ENCODE data around the gene ZMYM5.
"Not testable (repeated sequence)": the region's sequence is repeated elsewhere in the genome, so short reads cannot be mapped to it uniquely, and the experiment has no call there.

ZMYM5 gene

GRCh38 chr13:19818223-19818842, 45.1 kb downstream of the ZMYM5 start:
- DNase-seq, result peak; percentile 14 to 61 (median 30)

- no peak for DNase-seq
These were observed 45.8 kb downstream of the ZMYM5 start for GRCh38 chr13:19817510-19818158.

GRCh38 chr13:19817106-19817505, 46.3 kb downstream of the ZMYM5 start:
- DNase-seq, result no peak

- DNase-seq, result not testable (repeated sequence)
These were observed 47.6 kb downstream of the ZMYM5 start for GRCh38 chr13:19815842-19816241.

GRCh38 chr13:19810996-19811881, 52.2 kb downstream of the ZMYM5 start:
- DNase-seq, result no peak

GRCh38 chr13:19810151-19810550, 53.3 kb downstream of the ZMYM5 start:
- no peak for DNase-seq

- no peak for DNase-seq
These were observed 57.7 kb downstream of the ZMYM5 start for GRCh38 chr13:19805765-19806164.

- DNase-seq, result peak in 1 of 4 experiments; percentile 17
These were observed 67.5 kb downstream of the ZMYM5 start for GRCh38 chr13:19795956-19796355.

GRCh38 chr13:19794631-19795030, 68.8 kb downstream of the ZMYM5 start:
- DNase-seq, result peak in 3 of 4 experiments; percentile 34 to 56 (median 54)

- no peak for DNase-seq
These were observed 71.4 kb downstream of the ZMYM5 start for GRCh38 chr13:19791953-19792537.

GRCh38 chr13:19782727-19783682, 80.4 kb downstream of the ZMYM5 start, which contains the start of gene PSPC1:
Gene PSPC1, minus strand, starts transcription at chr13:19782945. Its CDS starts 188 bp downstream, at chr13:19782757.
- peak; percentile 98 to 99 (median 98) for DNase-seq

- peak; percentile 33 to 84 (median 60) for DNase-seq
These were observed 81.3 kb downstream of the ZMYM5 start for GRCh38 chr13:19782049-19782726.

- peak in 2 of 4 experiments; percentile 7 to 12 for DNase-seq
These were observed 81.9 kb downstream of the ZMYM5 start for GRCh38 chr13:19781526-19781925.

GRCh38 chr13:19780753-19781418, 82.6 kb downstream of the ZMYM5 start:
- not testable (repeated sequence) for DNase-seq
